Measurements from ENCODE around the gene LPIN2. TPM values are rescaled to one million over a fixed set of nuclear protein-coding genes. Genes with fewer than 3 reads are reported as not detected.

LPIN2 gene
- total RNA-seq, 1 experiment from 2014 or later: 10.7 TPM

DNA sequence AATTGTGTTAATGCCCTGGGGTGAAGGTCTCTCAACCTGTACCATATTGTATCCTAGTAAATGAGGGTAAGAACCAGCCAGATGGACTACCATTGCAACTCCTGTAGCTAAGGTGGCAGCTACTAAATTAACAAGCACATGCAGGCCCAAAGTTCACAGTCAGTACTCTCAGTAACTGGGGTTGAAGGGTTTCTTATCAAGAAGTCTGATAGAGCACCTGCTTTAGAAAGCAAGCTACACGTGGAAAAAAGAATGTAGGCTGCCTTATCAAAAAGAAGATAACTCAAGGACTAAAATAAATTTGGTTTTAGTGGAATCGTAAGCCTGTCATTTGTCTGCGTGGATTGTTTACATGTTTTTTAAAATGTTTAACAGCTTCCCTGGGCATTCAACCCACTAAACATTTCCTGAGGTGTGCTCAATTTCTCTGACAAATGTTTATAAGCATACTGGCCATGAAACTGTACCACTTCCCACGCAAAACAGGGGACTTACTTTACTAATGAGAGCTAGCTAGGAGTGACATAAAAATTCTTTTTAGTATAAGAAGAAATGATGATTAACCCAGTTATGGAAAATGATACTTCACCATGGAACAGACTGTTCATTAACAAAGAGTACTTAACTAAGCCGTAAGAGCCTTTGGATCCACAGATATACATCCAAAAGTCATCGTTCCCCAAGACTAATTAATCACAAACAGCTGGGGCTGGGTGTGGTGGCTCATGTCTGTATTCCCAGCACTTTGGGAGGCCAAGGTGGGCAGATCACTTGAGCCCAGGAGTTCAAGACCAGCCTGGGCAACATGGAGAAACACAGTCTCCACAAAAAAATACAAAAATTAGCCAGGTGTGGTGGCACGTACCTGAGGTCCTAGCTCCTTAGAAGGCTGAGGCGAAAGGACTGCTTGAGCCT is 36.5 kb downstream of the LPIN2 start:
- H3K79me2 ChIP-seq (ENCODE audit: insufficient read depth, low read length): peaks cover 8% of the 10 kb centered on the region; the same call in 1 of the 2 replicates
- intact Hi-C loops (cut with micrococcal nuclease): no loop called here
- H3K4me1 ChIP-seq (ENCODE audit: control insufficient read depth in 1 of 2, insufficient read depth in 2 of 2, low read length in 2 of 2): peaks cover 8 to 24% of the 10 kb centered on the region in 2 experiments
- H4K20me1 ChIP-seq (ENCODE audit: insufficient read depth): no peaks in the 10 kb centered on the region
- no peak overlapping the region for H3K9ac ChIP-seq (ENCODE audit: low read length)
- RAD21 ChIA-PET (ENCODE audit: low non-redundant PET in 1 of 2, low total read pairs in 2 of 2, uncharacterized antibody in 2 of 2, unreplicated experiment in 2 of 2): no interaction called here
- H3K4me2 ChIP-seq (ENCODE audit: low read length): no peak overlapping the region
- CTCF ChIA-PET: interaction anchor here (1.2 kb wide), 1 partner anchor 9 kb away, joined by 6 read pairs; no protein-coding TSS in a partner anchor
- POLR2A ChIA-PET: no interaction called here
- TF ChIP-seq SP1 (IDR thresholded peaks at IDR 0.05; ENCODE audit: low read depth): no peak
- no peak for TF ChIP-seq POLR2A (IDR thresholded peaks at IDR 0.05; ENCODE audit: borderline replicate concordance, extremely low read depth, insufficient read depth, insufficient read length)
- TF ChIP-seq, protein P1, sequence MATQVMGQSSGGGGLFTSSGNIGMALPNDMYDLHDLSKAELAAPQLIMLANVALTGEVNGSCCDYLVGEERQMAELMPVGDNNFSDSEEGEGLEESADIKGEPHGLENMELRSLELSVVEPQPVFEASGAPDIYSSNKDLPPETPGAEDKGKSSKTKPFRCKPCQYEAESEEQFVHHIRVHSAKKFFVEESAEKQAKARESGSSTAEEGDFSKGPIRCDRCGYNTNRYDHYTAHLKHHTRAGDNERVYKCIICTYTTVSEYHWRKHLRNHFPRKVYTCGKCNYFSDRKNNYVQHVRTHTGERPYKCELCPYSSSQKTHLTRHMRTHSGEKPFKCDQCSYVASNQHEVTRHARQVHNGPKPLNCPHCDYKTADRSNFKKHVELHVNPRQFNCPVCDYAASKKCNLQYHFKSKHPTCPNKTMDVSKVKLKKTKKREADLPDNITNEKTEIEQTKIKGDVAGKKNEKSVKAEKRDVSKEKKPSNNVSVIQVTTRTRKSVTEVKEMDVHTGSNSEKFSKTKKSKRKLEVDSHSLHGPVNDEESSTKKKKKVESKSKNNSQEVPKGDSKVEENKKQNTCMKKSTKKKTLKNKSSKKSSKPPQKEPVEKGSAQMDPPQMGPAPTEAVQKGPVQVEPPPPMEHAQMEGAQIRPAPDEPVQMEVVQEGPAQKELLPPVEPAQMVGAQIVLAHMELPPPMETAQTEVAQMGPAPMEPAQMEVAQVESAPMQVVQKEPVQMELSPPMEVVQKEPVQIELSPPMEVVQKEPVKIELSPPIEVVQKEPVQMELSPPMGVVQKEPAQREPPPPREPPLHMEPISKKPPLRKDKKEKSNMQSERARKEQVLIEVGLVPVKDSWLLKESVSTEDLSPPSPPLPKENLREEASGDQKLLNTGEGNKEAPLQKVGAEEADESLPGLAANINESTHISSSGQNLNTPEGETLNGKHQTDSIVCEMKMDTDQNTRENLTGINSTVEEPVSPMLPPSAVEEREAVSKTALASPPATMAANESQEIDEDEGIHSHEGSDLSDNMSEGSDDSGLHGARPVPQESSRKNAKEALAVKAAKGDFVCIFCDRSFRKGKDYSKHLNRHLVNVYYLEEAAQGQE (IDR thresholded peaks at IDR 0.05; ENCODE audit: low read depth): no peak
- TF ChIP-seq SRF (IDR thresholded peaks at IDR 0.05; ENCODE audit: low read depth): no peak
- TF ChIP-seq, protein P2, sequence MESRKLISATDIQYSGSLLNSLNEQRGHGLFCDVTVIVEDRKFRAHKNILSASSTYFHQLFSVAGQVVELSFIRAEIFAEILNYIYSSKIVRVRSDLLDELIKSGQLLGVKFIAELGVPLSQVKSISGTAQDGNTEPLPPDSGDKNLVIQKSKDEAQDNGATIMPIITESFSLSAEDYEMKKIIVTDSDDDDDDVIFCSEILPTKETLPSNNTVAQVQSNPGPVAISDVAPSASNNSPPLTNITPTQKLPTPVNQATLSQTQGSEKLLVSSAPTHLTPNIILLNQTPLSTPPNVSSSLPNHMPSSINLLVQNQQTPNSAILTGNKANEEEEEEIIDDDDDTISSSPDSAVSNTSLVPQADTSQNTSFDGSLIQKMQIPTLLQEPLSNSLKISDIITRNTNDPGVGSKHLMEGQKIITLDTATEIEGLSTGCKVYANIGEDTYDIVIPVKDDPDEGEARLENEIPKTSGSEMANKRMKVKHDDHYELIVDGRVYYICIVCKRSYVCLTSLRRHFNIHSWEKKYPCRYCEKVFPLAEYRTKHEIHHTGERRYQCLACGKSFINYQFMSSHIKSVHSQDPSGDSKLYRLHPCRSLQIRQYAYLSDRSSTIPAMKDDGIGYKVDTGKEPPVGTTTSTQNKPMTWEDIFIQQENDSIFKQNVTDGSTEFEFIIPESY (IDR thresholded peaks at IDR 0.05; ENCODE audit: extremely low read depth, insufficient replicate concordance, low read length): no peak
- TF ChIP-seq EZH2 (IDR thresholded peaks at IDR 0.05): no peak
- TF ChIP-seq YY1 (IDR thresholded peaks at IDR 0.05; ENCODE audit: extremely low read depth, insufficient replicate concordance, low read depth, low read length): no peak
- TF ChIP-seq POLR2AphosphoS5 (IDR thresholded peaks at IDR 0.05; ENCODE audit: low read depth, low read length): no peak
- no peak overlapping the region for H3K27ac ChIP-seq (ENCODE audit: low read depth, low read length)
- DNase-seq (ENCODE audit: low read depth, low spot score) (no peak), ATAC-seq (no peak)
- no peak overlapping the region for H2AFZ ChIP-seq (ENCODE audit: low read depth, low read length, poor library complexity, severe bottlenecking)
- no TSS peak for BruUV-seq (replicated peaks)
- no peak overlapping the region for H3K4me3 ChIP-seq (replicated peaks in 1 of 2; ENCODE audit: low read depth in 1 of 2, low read length in 2 of 2)
- no peaks in the 10 kb centered on the region for H3K9me2 ChIP-seq (ENCODE audit: insufficient read depth)
- no peaks in the 10 kb centered on the region for H3K27me3 ChIP-seq (ENCODE audit: insufficient read depth, low read length)
- H3K9me3 ChIP-seq (ENCODE audit: control insufficient read depth in 1 of 2, insufficient read depth in 1 of 2, low read depth in 1 of 2, low read length in 2 of 2): no peaks in the 10 kb centered on the region
- no peaks in the 10 kb centered on the region for H3K36me3 ChIP-seq (ENCODE audit: control insufficient read depth in 1 of 2, insufficient read depth in 2 of 2, low read length in 2 of 2)
